Osteocyte (in vitro differentiated cells): ENCODE data around the gene ALS2CL. TPM values are rescaled to one million over a fixed set of nuclear protein-coding genes. Genes with fewer than 3 reads are reported as not detected.
A peak's percentile ranks its signal among the peaks of the same experiment; 100 is the strongest.

ENCODE experiments used
- DNase-seq: peaks from one replicate; pipeline ENCODE4 v3.0.0; 2021; ENCODE audit warnings: mixed read lengths; ENCODE audit not compliant: unreplicated experiment; ENCODE audit errors: extremely low spot score
- H3K27ac Mint-ChIP-seq: one replicate; pipeline ENCODE4 v1.8.0; 2021; ENCODE audit warnings: mild to moderate bottlenecking, mixed read lengths; ENCODE audit not compliant: unreplicated experiment
- H3K27me3 Mint-ChIP-seq: one replicate; pipeline ENCODE4 v1.8.0; 2021; ENCODE audit warnings: mixed read lengths; ENCODE audit not compliant: unreplicated experiment
- H3K36me3 Mint-ChIP-seq: one replicate; pipeline ENCODE4 v1.8.0; 2021; ENCODE audit warnings: mixed read lengths; ENCODE audit not compliant: unreplicated experiment
- H3K4me1 Mint-ChIP-seq: one replicate; pipeline ENCODE4 v1.8.0; 2021; ENCODE audit warnings: mixed read lengths; ENCODE audit not compliant: unreplicated experiment
- H3K4me3 Mint-ChIP-seq: one replicate; pipeline ENCODE4 v1.8.0; 2021; ENCODE audit warnings: mild to moderate bottlenecking, moderate library complexity, mixed read lengths; ENCODE audit not compliant: unreplicated experiment
- H3K9me3 Mint-ChIP-seq: one replicate; pipeline ENCODE4 v1.8.0; 2021; ENCODE audit warnings: mixed read lengths; ENCODE audit not compliant: unreplicated experiment
- total RNA-seq: library from RNA; stranded (reverse); gene quantifications from 2 replicates; pipeline ENCODE4 v1.2.1, GENCODE V29; 2021
- TF ChIP-seq, protein P1 (sequence below): fragments of 200-600 bp; sonication (generic); IDR thresholded peaks from 2 replicates; pipeline ENCODE4 v1.5.0; 2021; ENCODE audit warnings: antibody characterized with exemption, mild to moderate bottlenecking, moderate library complexity

The ALS2CL gene
- total RNA-seq, 1 donor from 2014 or later = 0.99 TPM

DNA sequence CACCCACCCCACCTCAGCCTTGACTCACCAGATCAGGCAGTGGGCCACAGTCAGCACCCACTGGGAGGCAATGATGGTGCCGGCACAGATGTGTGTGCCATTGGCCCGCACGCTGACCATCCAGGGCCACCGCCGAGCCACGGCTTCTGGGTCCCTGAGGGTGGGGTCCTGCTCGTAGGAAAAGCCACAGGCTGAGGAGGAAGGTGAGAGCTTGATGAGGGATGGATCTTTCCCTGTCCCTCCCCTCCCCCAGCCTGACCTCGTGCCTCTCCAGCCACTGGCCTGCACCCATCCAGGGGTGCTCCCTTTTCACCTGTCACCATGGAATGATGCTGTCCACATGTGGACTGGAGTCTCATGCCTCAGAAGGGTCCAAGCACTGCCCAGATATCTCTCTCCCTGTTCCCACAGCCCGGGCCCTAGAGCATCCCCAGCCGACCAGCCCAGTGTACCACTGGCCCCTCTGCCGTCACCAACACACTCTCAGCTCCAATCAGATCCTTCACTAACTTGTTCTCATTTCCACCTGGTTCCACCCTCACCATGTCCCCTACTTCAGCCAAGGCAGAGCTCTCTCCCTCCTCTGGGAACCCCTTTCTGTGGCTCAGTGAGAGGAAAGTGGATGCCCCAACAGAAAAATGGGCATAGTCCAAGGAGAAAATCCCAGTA lies 22.2 kb upstream of the ALS2CL start:
- H3K4me3 Mint-ChIP-seq = no peak overlapping the region
- no peaks in the 10 kb centered on the region for H3K36me3 Mint-ChIP-seq
- H3K27me3 Mint-ChIP-seq = peaks cover 27% of the 10 kb centered on the region
- TF ChIP-seq, protein P1, sequence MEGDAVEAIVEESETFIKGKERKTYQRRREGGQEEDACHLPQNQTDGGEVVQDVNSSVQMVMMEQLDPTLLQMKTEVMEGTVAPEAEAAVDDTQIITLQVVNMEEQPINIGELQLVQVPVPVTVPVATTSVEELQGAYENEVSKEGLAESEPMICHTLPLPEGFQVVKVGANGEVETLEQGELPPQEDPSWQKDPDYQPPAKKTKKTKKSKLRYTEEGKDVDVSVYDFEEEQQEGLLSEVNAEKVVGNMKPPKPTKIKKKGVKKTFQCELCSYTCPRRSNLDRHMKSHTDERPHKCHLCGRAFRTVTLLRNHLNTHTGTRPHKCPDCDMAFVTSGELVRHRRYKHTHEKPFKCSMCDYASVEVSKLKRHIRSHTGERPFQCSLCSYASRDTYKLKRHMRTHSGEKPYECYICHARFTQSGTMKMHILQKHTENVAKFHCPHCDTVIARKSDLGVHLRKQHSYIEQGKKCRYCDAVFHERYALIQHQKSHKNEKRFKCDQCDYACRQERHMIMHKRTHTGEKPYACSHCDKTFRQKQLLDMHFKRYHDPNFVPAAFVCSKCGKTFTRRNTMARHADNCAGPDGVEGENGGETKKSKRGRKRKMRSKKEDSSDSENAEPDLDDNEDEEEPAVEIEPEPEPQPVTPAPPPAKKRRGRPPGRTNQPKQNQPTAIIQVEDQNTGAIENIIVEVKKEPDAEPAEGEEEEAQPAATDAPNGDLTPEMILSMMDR = no peak
- no peak overlapping the region for H3K27ac Mint-ChIP-seq
- no peaks in the 10 kb centered on the region for H3K4me1 Mint-ChIP-seq
- DNase-seq = peak; percentile 72
- H3K9me3 Mint-ChIP-seq = no peaks in the 10 kb centered on the region

GRCh38 chr3:46714728-46715506 lies 21.4 kb upstream of the ALS2CL start:
- Mint-ChIP-seq H3K36me3 (no peaks in the 10 kb centered on the region), H3K4me1 (no peaks in the 10 kb centered on the region), H3K27me3 (peaks cover 21% of the 10 kb centered on the region), H3K4me3 (no peak overlapping the region), H3K27ac (no peak overlapping the region), H3K9me3 (no peaks in the 10 kb centered on the region)
- TF ChIP-seq, protein P1 = no peak
- DNase-seq = peak; percentile 64

- Mint-ChIP-seq H3K27ac (no peak overlapping the region), H3K36me3 (no peaks in the 10 kb centered on the region), H3K9me3 (no peaks in the 10 kb centered on the region), H3K27me3 (peaks cover 13% of the 10 kb centered on the region), H3K4me3 (no peak overlapping the region), H3K4me1 (no peaks in the 10 kb centered on the region)
- peak; percentile 73 for DNase-seq
- TF ChIP-seq, protein P1 = no peak
Observed at GRCh38 chr3:46713898-46714552, 20.5 kb upstream of the ALS2CL start.

GRCh38 chr3:46713050-46713897 lies 19.8 kb upstream of the ALS2CL start:
- Mint-ChIP-seq H3K4me3 (no peak overlapping the region), H3K9me3 (no peaks in the 10 kb centered on the region), H3K4me1 (no peaks in the 10 kb centered on the region), H3K27me3 (peaks cover 6% of the 10 kb centered on the region), H3K36me3 (no peaks in the 10 kb centered on the region), H3K27ac (no peak overlapping the region)
- DNase-seq = no peak
- TF ChIP-seq, protein P1 = no peak
